Muscle layer of colon (tissue), 2 donors: ENCODE measurements around the gene TP53.
A peak's percentile ranks its signal among the peaks of the same experiment; 100 is the strongest.

ENCODE experiments used
- H3K27ac ChIP-seq: one replicate; pipeline ENCODE4 v1.7.0; 2013; ENCODE audit warnings: low read depth, mild to moderate bottlenecking, low read length, moderate library complexity
- H3K27me3 ChIP-seq, 2 donors: one replicate each; pipeline ENCODE4 v1.7.0; 2013; ENCODE audit warnings: low read length in 2 of 2, mild to moderate bottlenecking in 2 of 2; ENCODE audit not compliant: insufficient read depth in 2 of 2, control insufficient read depth in 1 of 2
- H3K36me3 ChIP-seq: one replicate; pipeline ENCODE4 v1.7.0; 2013; ENCODE audit warnings: mild to moderate bottlenecking, low read length; ENCODE audit not compliant: insufficient read depth
- H3K4me1 ChIP-seq: one replicate; pipeline ENCODE4 v1.7.0; 2013; ENCODE audit warnings: mild to moderate bottlenecking, low read length; ENCODE audit not compliant: insufficient read depth
- H3K4me3 ChIP-seq, 2 donors: one replicate each; pipeline ENCODE4 v1.7.0; 2013; ENCODE audit warnings: low read length in 2 of 2, low read depth in 1 of 2, mild to moderate bottlenecking in 1 of 2, moderate library complexity in 1 of 2
- H3K9ac ChIP-seq: one replicate; pipeline ENCODE4 v1.7.0; 2013; ENCODE audit warnings: low read length
- H3K9me3 ChIP-seq: one replicate; pipeline ENCODE4 v1.7.0; 2013; ENCODE audit warnings: mild to moderate bottlenecking, low read length
- donor health status: abdominal sarcoma.
- donor health status: Adenocarcinoma of cecum.

Gene TP53

DNA sequence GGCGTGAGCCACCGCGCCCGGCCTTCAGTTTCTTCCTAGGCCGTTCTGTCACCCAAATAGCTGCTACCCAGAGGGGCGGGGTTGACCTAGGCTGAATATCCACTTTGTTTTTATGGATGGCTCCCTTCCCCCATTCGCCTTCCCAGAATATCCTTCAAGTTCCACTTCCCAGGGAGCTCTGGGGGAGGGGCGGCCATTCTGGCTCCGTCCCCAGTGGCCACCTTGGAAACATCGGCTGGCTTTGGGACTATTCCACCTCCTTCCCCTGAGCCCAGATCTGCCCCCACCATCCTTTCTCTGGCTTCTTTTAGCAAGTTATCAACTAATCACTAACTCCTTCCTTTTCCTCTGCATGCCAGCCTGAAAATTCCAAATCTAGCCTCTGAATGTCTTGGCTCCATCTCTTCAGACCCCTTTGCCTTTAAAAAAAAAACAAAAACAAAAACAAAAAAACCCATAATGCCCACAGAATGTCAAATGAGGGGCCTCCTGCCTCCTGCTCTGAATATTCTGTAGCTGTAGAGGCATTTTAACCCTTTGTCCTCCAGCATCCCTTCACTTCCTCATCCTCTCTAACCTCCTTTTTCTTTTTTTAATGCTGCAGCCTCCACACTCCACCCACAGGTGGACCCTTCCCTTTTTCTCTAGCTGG lies 30.2 kb downstream of the TP53 start:
- H3K9me3 ChIP-seq: no peaks in the 10 kb centered on the region
- H3K36me3 ChIP-seq: no peaks in the 10 kb centered on the region
- H3K27me3 ChIP-seq: peaks cover 0 to 2% of the 10 kb centered on the region in 2 donors
- H3K9ac ChIP-seq: no peak overlapping the region
- no peak overlapping the region for H3K27ac ChIP-seq
- H3K4me3 ChIP-seq: no peak overlapping the region
- no peaks in the 10 kb centered on the region for H3K4me1 ChIP-seq

DNA sequence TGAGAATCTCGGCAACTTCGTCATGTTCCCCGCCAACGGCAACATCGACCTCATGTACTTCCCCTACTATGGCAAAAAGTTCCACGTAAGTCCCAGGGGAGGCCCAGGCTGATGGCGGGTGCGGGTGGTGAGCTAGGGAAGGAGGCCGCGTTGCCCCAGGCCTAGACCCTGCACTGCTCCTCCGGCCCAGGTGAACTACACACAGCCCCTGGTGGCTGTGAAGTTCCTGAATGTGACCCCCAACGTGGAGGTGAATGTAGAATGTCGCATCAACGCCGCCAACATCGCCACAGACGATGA lies 31.8 kb downstream of the TP53 start:
- Histone ChIP-seq H3K27me3 (peaks cover 0 to 18% of the 10 kb centered on the region in 2 donors), H3K36me3 (no peaks in the 10 kb centered on the region), H3K9me3 (no peaks in the 10 kb centered on the region), H3K4me3 (no peak overlapping the region), H3K27ac (no peak overlapping the region), H3K9ac (no peak overlapping the region), H3K4me1 (peaks cover 5% of the 10 kb centered on the region)

DNA sequence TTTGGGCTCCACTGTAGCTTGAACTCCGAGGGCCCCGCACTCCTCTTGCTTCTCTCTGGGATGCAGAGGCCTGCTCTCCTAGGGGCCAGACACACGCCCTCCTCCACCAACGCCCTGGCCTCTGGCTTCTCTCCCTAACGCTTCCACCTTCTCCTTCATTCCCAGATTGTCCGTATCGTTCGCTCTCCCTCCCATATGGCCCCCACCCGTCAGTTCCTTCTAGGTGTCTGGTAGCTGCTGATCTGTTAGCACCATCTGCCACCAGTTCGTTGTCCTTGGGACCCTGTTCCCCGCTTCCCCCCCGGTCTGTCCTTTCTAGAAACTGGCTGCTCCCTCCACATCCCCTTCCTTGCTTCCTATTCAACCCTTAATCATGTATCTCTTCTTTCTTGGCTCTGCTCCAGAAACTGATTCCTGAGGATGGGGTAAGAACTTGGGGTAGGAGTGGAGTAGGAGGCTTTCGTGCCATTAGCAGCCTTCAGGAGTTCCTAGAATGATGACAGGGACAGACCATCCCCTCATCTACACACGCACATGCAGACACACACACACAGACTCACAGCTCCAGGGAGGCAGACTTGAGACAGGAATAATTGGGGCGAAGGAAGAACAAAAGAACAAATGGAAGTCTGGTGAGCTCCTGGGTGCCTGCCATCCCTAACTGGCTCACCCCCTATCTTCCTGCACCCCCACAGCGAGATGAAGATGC lies 32.3 kb downstream of the TP53 start:
- peaks cover 10% of the 10 kb centered on the region for H3K4me1 ChIP-seq
- no peaks in the 10 kb centered on the region for H3K36me3 ChIP-seq
- H3K9ac ChIP-seq: no peak overlapping the region
- peaks cover 4 to 23% of the 10 kb centered on the region in 2 donors for H3K27me3 ChIP-seq
- no peak overlapping the region for H3K4me3 ChIP-seq
- H3K9me3 ChIP-seq: no peaks in the 10 kb centered on the region
- no peak overlapping the region for H3K27ac ChIP-seq

DNA sequence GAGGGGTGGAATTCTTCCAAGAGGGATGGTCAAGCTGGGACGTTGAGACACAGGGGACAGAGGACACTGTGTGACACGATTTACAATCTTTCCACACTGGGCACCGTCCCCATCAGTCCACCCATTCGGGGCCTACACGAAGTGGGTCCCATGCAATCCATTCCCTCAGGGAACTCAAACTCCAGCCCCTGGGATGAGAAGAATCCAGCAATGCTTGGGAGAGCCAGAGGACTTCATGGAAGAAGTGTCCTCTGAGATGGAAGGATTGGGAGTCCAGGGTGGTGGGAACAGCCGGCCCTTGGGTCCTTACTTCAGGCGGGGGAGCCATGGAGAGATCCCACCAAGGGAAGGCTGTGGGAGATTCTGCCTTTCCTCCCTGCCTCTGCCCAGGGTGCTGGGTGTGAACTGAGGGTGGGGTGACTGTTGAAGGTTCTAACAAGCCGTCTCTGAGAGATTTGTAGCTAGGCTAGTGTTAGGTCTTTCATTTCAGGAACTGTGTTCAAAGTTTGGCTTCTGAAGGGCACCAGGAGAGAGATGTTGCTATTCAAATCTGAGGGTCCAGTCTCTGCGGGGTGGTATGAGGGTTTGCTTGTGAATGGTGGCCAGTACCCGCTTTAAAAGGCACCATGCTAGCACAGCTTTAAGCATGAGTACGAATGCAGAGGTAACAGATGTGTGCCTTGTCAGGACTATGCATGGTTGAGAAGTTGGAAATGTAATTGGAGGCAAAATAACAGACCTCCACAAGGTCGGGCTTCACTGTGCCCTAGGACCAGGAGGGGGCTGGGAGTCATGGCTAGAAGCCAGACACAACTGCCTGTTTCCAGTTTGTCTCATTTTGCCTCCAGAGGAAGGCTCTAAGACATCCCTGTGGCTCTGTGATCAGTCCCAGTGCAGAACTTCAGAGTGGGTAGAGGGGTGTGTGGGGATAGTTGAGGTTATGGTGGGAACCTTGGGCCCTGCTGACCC lies 34.6 kb downstream of the TP53 start:
- Histone ChIP-seq H3K27ac (no peak overlapping the region), H3K4me3 (no peak overlapping the region), H3K9ac (no peak overlapping the region)

DNA sequence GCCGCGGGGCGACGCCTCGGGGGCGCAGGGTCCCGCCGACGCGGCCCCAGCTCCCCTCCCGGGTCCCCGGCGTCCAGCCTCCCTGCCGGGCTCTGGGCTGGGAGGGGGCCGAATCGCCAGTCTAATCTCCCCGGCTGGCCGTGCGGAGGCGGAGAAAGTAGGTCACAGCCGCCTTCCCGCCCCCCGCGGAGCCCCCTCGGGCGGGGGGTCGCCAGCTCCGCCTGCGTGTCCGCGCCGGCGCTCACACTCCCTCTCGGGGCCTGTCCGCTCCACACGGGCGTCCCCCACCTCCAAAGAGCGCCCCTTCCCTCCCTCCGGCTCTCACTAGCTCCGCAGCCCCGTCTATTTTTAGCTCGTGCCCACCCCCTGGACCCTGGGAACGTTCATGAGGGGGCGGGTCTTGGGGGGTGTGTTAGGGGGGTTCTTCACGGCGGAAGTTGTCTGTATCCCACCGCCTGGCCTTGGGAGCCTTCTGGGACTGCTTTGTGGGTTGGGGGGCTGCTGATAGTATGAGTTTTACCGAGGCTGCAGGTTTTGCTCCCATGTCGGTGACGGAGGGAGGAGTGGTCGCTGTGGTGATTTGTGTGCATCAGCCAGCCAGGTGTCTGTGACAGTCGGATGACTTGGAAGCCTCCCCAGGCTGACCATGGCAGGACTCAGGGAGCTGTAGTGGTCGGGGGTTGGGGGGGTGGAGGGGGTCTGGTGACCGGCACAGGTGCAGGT lies 35.5 kb downstream of the TP53 start:
- Histone ChIP-seq H3K27ac (no peak overlapping the region), H3K36me3 (no peaks in the 10 kb centered on the region), H3K4me1 (peaks cover 10% of the 10 kb centered on the region), H3K9me3 (no peaks in the 10 kb centered on the region), H3K4me3 (peak overlapping the region; percentile 61 to 68), H3K9ac (no peak overlapping the region), H3K27me3 (peaks cover 4 to 26% of the 10 kb centered on the region in 2 donors)

More for the DNA sequence above, 34.6 kb downstream of the TP53 start:
- H3K4me1 ChIP-seq: peaks cover 10% of the 10 kb centered on the region
- peaks cover 4 to 26% of the 10 kb centered on the region in 2 donors for H3K27me3 ChIP-seq
- no peaks in the 10 kb centered on the region for H3K9me3 ChIP-seq
- H3K36me3 ChIP-seq: no peaks in the 10 kb centered on the region

DNA sequence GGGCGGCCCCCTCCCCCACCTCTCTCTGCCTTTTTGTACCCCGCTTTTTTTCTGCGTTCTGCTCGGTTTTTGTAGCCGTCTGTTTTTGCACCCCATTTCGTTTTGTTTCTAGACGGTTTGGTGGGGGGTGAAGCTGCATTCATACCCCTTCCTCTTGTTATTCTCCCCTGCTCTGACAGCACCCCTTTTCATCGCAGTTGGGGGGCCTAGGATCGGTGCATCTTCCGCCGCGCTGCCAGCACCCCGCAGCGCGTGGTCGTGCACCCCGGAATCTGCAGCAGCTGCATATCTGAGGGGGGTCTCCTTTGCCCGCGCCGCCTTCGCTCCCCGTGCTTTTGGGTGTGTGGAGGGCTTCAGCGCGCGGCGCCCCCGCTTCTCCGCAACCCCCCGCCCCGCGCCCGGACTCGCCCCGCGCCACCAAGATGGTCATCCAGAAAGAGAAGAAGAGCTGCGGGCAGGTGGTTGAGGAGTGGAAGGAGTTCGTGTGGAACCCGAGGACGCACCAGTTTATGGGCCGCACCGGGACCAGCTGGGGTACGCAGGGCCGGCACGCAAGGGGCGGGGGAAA lies 36.1 kb downstream of the TP53 start:
- Histone ChIP-seq H3K27me3 (peaks cover 4 to 26% of the 10 kb centered on the region in 2 donors), H3K27ac (peak overlapping the region; percentile 23), H3K4me3 (peak overlapping the region; percentile 61 to 68), H3K9me3 (no peaks in the 10 kb centered on the region), H3K4me1 (peaks cover 10% of the 10 kb centered on the region), H3K9ac (no peak overlapping the region), H3K36me3 (no peaks in the 10 kb centered on the region)

DNA sequence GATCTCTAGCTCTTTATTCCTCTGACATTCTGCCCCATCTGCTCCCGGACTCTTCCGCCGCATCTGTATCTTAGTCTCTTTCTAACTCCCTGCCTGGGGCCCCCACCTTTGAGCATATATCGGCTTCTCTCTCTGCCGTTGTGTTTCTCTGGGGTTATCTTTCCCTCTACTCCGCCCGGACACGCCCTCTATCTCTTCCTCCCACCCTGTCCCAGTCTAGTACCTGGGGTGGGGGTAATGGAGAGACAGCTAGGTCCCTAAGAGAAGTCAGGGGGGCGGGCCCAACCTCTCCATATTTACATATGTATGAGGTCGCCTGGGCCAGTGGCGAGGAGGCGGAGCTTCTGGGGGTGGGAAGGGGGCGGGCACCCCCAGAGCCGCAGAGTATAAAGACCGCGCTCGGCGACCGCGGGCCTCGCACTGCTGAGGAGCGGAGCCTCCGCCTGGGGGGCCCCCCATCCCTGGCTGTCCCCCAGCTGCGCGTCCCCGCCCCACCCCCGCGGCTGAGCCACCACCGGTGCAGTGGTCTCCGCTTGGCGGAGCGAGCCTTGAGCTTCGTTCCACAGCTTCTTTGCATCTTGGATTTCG lies 36.7 kb downstream of the TP53 start, which contains the start of gene ATP1B2:
Gene ATP1B2 (plus strand): TSS at position 418 of the 588 bp plus-strand sequence. CDS start 593 bp downstream, outside the sequence.
- Histone ChIP-seq H3K9me3 (no peaks in the 10 kb centered on the region), H3K27me3 (peaks cover 4 to 26% of the 10 kb centered on the region in 2 donors), H3K27ac (peak within 1 kb of the TSS; percentile 23), H3K9ac (peak within 1 kb of the TSS; percentile 27), H3K36me3 (no peaks in the 10 kb centered on the region), H3K4me1 (peaks cover 10% of the 10 kb centered on the region), H3K4me3 (peak within 1 kb of the TSS; percentile 61 to 68)

DNA sequence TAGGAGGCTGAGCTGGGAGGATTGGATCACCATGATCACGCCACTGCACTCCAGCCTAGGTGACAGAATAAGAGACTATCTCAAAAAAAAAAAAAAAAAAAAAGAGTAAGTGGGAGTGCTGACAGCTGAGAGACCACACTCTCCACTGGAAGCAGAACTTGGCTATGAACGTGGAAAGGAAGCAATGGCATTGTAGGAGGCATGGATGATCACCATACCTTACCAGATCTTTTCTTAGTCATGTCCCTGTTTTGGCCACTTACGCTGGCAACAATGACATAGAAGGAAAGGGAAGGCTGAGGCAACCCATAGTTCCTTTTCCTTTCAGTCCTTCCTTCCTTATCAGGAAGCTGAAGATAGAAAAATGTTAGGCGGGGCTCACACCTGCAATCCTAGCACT lies 40.3 kb downstream of the TP53 start:
- Histone ChIP-seq H3K4me3 (no peak overlapping the region), H3K9me3 (no peaks in the 10 kb centered on the region), H3K4me1 (peaks cover 10% of the 10 kb centered on the region), H3K36me3 (no peaks in the 10 kb centered on the region), H3K9ac (no peak overlapping the region), H3K27ac (no peak overlapping the region), H3K27me3 (peaks cover 4 to 24% of the 10 kb centered on the region in 2 donors)

DNA sequence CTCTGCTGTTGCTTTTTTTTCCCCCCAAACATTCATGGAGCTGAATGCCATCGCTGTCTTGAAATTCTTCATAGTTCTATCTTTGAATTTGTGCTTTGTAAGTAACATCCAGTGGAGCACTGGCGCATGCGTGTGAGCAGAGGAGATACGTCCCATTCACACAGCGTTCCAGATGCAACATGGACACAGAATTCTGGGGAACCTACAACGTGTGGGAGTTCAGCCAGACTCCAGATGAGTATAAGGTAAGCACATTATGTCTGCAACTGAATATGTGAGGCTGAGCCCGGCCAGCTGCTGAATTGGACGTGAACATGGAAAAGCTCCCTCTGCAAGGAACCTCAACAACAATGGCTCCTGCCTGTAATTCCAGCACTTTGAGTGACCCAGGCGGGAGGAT lies 40.8 kb downstream of the TP53 start:
- Histone ChIP-seq H3K9me3 (no peaks in the 10 kb centered on the region), H3K27me3 (peaks cover 4 to 18% of the 10 kb centered on the region in 2 donors), H3K4me3 (no peak overlapping the region), H3K36me3 (no peaks in the 10 kb centered on the region), H3K4me1 (peaks cover 10% of the 10 kb centered on the region), H3K27ac (no peak overlapping the region), H3K9ac (no peak overlapping the region)

DNA sequence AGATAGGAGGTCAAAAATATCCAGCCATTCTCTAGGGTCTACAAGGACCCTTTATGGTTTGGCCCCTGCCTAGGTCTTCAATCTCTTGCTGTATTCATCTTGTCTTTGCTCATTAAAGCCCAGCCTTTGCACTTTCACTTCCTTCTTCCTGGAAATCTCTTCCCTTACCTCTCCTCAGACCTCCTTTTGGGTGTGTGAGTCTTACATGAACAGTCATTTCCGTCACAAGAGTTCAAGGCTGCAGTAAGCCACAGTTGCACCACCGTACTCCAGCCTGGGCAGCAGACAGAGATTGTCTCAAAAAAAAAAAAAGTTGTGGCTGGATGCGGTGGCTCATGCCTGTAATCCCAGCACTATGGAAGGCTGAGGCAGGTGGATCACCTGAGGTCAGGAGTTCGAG lies 42.5 kb downstream of the TP53 start:
- no peak overlapping the region for H3K27ac ChIP-seq
- no peaks in the 10 kb centered on the region for H3K36me3 ChIP-seq
- no peaks in the 10 kb centered on the region for H3K9me3 ChIP-seq

More for the DNA sequence above, 42.5 kb downstream of the TP53 start:
- Histone ChIP-seq H3K9ac (no peak overlapping the region), H3K27me3 (peaks cover 0 to 1% of the 10 kb centered on the region in 2 donors), H3K4me3 (no peak overlapping the region), H3K4me1 (no peaks in the 10 kb centered on the region)
